BJ (cell line): Measurements from ENCODE around the gene OXCT1. TPM values are rescaled to one million over a fixed set of nuclear protein-coding genes. Genes with fewer than 3 reads are reported as not detected.

Source experiments
- CTCF ChIA-PET: fragments of 350-600 bp; formaldehyde crosslinking; extraction: SDS; loops from one replicate; lab custom pipeline; 2021; ENCODE audit warnings: antibody characterized with exemption, inconsistent platforms; lab: Yijun Ruan, JAX
- POLR2A ChIA-PET: fragments of 300-600 bp; sonication (Branson Sonifier 250); formaldehyde crosslinking; extraction: SDS; loops from one replicate; lab custom pipeline; 2021; ENCODE audit warnings: antibody characterized with exemption; lab: Charles Lee
- DNase-seq: peaks from one replicate; pipeline ENCODE4 v3.0.0-alpha.2; 2011; ENCODE audit warnings: low read depth
- H3K27me3 ChIP-seq: 2 replicates; pipeline ENCODE4 v1.6.0; 2011; ENCODE audit warnings: low read length; ENCODE audit not compliant: control insufficient read depth, insufficient read depth
- H3K36me3 ChIP-seq: 2 replicates; pipeline ENCODE4 v1.5.1; 2011; ENCODE audit warnings: low read length; ENCODE audit not compliant: control insufficient read depth, insufficient read depth
- H3K4me3 ChIP-seq: 2 replicates; pipeline ENCODE4 v1.5.1; 2011; ENCODE audit warnings: low read depth, mild to moderate bottlenecking, control low read depth, low read length
- CTCF ChIP-seq: IDR thresholded peaks from 2 replicates; pipeline ENCODE4 v1.5.1; 2011; ENCODE audit warnings: low read depth, mild to moderate bottlenecking, control low read depth, inconsistent platforms, low read length, moderate library complexity; ENCODE audit not compliant: insufficient read depth
- polyA plus RNA-seq: library from polyadenylated mRNA; depleted of rRNA; stranded (reverse); fragments of >200 nt; gene quantifications from 2 replicates; pipeline ENCODE4 v1.2.3, GENCODE V29; 2011

OXCT1 gene
- polyA plus RNA-seq, 1 experiment: 12.0 TPM

DNA sequence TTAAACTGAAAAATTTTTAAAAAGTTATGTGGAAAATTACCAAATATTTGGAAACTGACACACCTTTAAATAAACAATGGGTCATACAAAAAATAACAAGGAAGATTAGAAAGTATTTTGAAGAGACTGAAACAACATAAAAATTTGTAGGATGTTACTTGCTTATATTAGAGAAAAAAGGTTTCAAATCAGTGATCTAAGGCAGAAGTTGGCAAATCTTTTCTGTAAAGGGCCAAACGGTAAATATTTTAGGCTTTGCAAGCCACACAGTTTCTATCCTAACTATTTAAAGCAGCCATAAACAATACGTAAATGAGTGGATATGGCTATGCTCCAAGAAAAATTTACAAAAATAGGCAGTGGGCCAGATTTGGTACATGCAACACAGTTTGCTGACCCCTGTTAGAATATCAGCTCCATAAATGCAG is 81.3 kb downstream of the OXCT1 start:
- no peak overlapping the region for H3K4me3 ChIP-seq
- no peaks in the 10 kb centered on the region for H3K36me3 ChIP-seq
- no peaks in the 10 kb centered on the region for H3K27me3 ChIP-seq
- ChIA-PET POLR2A (interaction anchor here (0.6 kb wide), 1 partner anchor 31 kb away, joined by 9 read pairs; no protein-coding TSS in a partner anchor), CTCF (no interaction called here)
- TF ChIP-seq CTCF: no peak
- DNase-seq: peak; percentile 18

DNA sequence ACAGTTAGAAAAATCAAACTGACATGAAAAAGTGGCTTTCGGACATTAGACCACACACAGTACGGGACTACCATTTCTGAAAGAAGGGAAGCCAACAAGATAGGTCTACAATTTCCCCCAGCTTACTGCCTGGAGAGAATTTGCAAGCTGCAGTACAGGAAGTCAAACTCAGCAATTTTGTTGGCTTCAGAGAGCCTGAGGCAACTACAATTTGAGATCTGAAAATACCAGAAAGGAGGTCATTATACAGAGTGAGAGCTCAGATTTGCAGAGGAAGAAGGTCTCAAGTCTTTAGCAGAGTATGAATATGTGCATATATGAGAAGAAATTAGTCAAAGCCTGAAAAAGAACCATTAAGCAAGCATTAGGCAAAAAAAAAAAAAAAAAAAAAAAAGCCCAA is 83.0 kb downstream of the OXCT1 start:
- TF ChIP-seq CTCF: no peak
- DNase-seq: no peak
- H3K27me3 ChIP-seq: no peaks in the 10 kb centered on the region
- POLR2A ChIA-PET: no interaction called here
- H3K4me3 ChIP-seq: no peak overlapping the region
- CTCF ChIA-PET: interaction anchor here (0.8 to 1.3 kb wide), 3 partner anchors 8 to 56 kb away, joined by 3 read pairs; no protein-coding TSS in a partner anchor
- no peaks in the 10 kb centered on the region for H3K36me3 ChIP-seq

DNA sequence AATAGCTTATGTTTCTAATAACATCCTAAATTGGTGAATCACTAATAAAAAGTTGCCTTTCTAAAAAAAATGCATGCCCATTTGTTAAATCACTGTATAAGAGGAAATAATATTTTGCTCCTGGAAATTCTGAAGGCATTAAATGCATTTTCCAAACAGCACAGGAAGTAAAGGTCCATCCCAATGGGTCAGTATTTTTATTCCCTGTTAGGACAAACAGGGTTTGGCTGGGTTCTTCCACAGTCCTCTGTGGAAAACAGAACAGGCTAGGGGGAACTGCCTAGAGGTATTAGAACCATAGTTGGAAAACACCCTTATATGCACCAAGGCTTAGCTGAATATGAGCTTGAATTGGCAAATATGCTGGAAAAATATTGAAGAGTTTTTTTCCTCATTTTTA is 85.2 kb downstream of the OXCT1 start:
- no peak for TF ChIP-seq CTCF
- ChIA-PET CTCF (interaction anchor here (2.2 kb wide), 1 partner anchor 71 kb away, joined by 4 read pairs; no protein-coding TSS in a partner anchor), POLR2A (no interaction called here)
- H3K27me3 ChIP-seq: no peaks in the 10 kb centered on the region
- H3K4me3 ChIP-seq: no peak overlapping the region
- no peak for DNase-seq
- no peaks in the 10 kb centered on the region for H3K36me3 ChIP-seq

GRCh38 chr5:41778410-41778809 is 91.8 kb downstream of the OXCT1 start:
- ChIA-PET POLR2A (no interaction called here), CTCF (interaction anchor here (1.2 kb wide), 1 partner anchor 9 kb away, joined by 3 read pairs; no protein-coding TSS in a partner anchor)
- no peaks in the 10 kb centered on the region for H3K27me3 ChIP-seq
- no peaks in the 10 kb centered on the region for H3K36me3 ChIP-seq
- no peak for DNase-seq
- no peak overlapping the region for H3K4me3 ChIP-seq
- TF ChIP-seq CTCF: no peak

DNA sequence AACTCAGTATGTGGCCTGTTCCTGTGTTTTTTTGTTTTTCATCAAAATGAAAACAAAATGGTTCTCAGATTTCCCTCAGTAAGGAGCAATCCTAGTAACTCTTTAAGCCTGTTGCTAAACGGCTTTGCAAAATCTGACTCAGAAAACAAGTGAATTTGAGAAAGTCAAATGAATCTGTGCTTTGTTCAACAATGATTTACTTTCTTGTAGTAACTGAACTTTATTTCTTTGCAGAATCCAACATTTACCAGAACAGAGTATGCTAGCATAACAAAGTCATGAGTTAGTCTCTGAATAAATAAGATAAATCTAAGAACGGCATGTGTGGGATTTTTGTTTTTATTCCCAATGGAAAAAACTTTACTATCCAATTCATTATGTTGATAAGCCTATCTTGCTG is 93.8 kb downstream of the OXCT1 start:
- ChIA-PET CTCF (no interaction called here), POLR2A (no interaction called here)
- Histone ChIP-seq H3K4me3 (no peak overlapping the region), H3K36me3 (no peaks in the 10 kb centered on the region), H3K27me3 (no peaks in the 10 kb centered on the region)
- TF ChIP-seq CTCF: no peak
- DNase-seq: no peak
